Ureter (tissue), 1 donor: Measurements from ENCODE around the gene EXOC2. TPM values are rescaled to one million over a fixed set of nuclear protein-coding genes. Genes with fewer than 3 reads are reported as not detected.
"Not testable (repeated sequence)": the region's sequence is repeated elsewhere in the genome, so short reads cannot be mapped to it uniquely, and the experiment has no call there.

Source experiments
- DNase-seq: peaks from one replicate; pipeline ENCODE4 v3.0.0-alpha.2; 2020; ENCODE audit warnings: low spot score
- total RNA-seq: library from RNA; stranded (reverse); gene quantifications from one replicate; pipeline ENCODE4 v1.2.4, GENCODE V29; 2023
- donor health status: DM: yes; HTN: yes; CAD: no.

Gene EXOC2
- total RNA-seq, 1 donor from 2014 or later: 23.6 TPM

DNA sequence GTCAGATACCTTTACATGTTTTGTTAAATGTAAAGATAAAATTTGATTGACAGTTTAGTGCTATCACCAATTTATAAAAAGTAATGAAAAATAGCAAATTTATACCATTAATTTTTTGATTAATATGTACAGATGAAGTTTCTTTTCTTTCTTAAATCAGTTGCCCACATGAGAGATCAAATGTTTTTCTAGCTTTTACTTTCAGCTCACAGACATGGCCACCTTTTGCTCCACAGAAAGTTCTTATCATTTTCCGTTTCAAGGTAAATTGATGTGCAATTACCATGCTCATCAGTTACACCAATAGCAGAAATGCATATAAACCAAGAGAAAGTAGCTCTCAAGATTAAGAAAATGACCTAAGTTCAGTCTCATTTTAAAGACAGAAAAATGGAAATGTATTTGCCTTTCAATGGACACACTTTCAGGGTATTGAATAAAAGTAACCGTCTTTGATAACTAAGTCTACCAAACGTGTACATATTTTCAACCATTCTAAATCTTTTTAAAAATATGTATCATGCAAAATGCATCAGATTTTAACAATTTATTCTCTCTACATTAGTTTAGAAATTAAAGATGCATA, 16.6 kb upstream of the EXOC2 start:
- no peak for DNase-seq

DNA sequence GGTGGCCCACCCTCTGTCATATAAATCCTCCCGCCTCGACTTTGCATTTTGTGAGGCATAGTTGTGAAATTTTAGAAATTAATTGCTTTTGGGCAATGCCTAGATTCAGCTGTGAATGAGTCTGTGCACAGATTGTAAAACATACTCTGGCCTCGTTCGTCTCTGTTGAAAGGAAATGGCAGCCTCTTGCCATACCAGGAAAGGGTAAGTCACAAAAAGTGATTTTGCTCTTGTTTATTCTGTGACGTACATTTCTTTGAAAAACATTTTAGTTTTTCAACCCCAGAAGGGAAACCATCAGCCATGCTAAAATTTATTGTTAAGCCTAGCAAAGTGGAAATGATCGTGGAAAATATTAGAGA, 15.3 kb upstream of the EXOC2 start:
- DNase-seq: no peak

DNA sequence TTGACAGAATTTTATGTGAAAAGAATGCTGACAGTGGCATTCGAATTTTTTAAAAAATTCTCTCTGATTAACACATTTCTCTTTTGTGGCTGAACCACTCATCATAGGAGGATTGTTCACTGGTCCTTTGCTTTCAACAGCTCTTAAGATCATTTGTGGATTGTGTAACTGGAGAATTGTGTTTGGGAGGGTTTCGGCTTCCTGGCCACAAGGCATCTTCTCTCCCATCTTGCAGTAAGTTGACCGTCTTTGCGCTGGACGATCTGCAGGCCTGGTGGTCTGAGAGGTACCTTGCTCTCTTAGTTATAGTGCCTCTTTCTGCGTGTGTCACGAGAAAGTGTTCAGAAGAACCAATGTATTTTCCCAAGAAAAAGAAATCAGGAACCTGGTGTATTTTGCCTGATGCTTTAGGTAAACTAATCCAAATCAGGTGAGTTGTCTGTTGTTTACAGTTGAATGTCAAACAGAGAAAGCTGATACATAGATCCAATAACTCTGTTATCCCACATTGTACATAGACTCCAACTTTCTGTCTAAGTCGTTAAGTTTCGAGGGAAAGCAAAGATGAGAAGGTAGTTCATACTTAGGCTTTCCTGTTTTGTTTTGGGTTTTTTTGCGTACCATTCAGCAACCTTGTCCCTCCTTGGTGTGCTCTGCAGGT, 14.8 kb upstream of the EXOC2 start:
- no peak for DNase-seq

DNA sequence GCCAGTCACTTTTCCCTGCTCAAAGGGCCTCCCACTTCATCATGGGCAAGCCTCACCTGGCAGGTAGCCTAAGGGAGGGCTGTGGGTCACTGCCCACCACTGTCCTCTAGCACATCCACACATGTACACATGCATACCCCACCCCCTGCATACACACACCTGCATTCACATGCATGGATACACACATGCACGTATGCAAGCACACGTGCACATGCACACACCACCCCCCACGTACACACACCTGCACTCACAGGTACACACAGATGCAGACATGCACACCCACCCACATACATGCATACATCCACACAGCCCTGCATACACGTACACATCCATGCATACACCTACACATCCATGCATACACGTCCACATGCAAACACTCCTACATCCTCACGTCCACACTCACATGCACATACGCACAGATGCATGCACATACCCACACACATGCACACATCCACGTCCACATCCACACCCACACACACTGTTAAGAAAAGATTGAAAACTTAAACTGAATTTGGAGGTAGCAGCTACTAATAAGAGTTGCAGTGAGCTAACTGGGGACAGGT, 14.0 kb upstream of the EXOC2 start:
- DNase-seq: no peak

DNA sequence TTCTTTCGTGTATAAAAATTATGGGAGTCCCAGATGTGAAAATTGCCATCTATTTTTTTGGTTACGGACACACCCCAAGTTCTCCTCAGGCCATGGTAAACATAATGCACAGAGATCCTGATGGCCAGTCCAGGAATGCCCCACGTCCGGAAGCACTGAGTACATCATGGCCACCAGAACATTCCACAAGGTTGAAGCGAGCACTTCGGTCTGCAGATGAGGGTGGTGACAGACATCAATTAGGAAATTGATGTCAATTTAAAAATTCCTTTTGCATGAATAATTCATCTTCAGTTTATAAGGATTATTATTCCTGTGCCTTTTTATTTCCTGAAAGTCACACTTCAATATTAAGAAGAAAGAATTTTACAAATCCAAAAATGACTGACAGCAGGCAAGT, 13.2 kb upstream of the EXOC2 start:
- no peak for DNase-seq

DNA sequence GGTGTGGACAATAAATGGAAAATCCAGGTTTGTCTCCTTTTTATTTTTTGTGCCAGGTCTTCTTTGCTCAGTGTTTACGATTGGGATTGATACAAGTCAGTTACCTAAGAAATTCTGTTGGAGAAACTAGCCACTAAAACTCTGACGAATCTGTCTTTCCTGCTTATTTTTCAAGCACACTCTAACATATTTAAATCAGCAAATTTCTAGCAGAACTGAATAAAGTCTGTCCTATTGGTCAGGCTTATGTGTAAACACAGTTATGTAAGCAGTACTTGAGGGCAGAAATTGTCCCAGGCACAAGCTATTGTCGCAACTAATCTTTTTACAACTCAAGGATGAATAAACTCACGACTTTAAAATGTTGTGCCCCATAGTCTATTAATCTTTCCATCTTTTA, 12.1 kb upstream of the EXOC2 start:
- no peak for DNase-seq

DNA sequence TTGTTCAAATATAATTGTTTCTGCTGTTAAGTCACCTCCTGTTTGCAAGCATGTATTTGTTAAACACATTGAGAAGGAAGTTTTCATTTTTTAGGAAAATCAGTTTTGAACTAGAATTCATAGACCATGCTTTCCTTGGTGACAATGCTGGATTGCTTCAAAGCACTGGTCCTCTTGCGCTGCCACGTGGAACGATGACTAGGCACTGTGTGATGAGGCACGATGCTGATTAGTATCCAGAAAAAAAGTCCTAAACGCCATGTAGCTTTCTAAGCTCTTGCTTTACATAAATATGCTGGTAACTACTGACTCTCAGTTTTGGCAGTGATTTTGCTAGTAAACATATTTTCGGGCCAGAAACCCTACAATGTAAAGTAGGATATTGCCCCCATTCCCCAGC, 11.1 kb upstream of the EXOC2 start:
- no peak for DNase-seq

DNA sequence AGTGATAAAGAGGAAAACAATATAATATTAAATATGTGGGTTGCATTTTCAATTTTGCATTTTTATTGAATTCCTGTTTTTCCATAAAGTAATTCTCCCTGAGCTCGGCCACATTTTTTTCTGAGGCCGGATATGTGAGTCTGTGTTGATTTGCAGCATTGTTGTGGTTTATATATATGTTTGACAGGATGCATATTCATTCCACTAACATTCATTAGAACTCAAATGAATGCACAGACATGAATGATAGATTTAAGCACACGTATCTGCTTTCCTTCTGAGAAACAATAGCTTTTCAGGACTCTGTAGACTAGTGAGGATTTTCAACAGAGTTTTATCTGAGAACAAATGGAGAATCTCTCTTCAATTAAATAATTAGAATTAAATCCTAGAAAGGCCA, 10.6 kb upstream of the EXOC2 start:
- no peak for DNase-seq

DNA sequence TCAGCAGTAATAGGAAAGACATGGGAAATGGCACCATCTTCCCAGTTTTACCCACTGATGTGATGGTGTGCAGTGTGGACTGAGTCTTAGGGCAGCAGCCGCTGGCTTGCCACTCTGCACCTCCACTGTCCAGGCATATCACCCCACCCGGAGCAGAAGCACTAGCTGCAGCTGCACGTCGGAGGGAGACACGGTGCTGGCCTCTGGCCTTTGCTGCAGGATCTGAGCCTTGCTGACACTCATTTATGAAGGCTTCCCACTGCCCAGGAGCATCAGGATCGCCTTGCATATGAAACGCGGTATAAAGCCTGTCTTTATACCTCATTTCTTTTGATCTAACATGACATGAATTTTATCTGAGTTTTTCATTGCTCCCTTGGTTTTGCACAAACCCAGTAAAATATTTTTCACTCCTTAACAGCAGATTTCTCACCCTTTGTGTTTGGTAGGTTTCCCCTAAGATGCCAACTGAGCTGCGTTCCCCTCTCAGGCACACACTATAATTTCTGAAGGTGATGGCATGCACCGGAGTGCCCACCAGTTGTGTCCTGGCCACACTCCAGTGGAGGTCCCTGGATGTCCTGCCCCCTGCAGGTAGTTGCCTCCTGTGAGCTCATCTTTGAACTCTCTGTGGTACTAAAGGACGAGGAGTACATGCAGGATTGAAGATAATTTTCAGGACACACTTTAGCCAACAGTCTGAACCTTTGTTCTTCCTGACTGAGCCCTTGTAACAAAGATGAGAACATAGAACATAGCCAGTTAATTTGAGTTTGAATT, 9.0 kb upstream of the EXOC2 start:
- DNase-seq: no peak

DNA sequence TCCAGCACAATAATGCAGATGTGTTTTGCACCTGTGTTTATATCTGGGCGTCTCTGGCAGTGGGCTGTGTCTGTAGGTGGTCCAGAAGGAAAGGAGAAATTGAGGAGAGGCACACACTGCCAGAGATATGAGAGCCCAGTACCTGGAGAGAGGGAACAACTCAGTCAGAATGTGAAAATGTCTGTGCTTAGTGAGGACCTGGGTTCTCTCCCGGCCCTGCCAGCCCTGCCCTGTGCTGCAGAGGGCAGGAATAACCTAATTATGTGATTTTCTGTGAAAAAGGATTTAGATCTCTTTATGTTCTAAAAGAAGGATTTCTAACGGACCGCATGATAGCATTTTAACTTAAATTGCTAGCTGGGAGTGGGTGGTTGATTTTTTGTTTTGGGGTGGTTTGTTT, 8.3 kb upstream of the EXOC2 start:
- DNase-seq: no peak

DNA sequence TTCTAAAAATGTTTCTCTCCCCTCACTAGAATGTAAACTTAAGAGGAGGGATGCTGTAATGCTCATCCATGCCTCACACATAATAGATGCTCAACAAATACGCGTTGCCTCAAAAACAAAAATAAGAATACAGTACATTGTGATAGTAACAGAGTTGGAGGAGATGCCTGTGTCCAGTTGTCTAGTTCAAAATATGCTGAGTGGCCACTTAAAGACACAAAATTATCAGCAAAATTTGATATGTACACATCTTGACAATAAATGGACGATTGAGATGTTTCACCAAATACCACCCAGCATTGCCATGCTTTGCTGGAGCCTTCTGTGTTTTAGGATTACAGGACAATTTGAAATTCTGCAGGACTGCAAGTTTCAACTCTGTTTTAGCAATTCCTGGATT, 7.6 kb upstream of the EXOC2 start:
- no peak for DNase-seq

DNA sequence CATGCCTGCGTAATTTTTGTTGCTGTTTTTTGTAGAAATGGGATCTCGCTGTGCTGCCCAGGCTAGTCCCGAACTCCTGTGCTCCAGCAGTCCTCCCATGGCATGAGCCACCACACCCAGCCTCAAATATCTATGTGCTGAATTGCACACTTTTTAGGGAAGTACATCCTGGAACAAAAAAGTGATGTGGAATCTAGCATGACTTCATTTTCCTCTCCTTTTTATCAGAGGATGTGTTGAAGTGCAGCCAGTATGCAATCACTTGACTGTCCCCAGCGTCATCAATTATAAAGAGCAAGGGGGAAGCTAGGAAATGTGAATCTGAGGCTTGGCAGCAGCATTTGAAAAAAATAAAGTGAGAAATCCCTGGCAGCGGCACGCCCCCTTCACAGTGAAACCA, 6.4 kb upstream of the EXOC2 start:
- no peak for DNase-seq

DNA sequence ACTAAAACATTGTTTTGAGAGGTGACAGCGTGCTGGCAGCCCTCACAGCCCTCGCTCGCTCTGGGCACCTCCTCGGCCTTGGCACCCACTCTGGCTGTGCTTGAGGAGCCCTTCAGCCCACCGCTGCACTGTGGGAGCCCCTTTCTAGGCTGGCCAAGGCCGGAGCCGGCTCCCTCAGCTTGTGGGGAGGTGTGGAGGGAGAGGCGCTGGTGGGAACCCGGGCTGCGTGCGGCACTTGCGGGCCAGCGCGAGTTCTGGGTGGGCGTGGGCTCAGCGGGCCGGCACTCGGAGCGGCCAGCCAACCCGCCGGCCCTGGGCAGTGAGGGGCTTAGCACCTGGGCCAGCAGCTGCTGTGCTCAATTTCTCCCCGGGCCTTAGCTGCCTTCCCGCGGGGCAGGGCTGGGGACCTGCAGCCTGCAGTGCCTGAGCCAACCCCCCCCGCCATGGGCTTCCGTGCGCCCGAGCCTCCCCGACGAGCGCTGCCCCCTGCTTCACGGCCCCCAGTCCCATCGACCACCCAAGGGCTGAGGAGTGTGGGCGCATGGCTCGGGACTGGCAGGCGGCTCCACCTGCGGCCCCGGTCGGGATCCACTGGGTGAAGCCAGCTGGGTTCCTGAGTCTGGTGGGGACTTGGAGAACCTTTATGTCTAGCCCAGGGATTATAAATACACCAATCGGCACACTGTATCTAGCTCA, 1.6 kb upstream of the EXOC2 start:
- DNase-seq: not testable (repeated sequence)

DNA sequence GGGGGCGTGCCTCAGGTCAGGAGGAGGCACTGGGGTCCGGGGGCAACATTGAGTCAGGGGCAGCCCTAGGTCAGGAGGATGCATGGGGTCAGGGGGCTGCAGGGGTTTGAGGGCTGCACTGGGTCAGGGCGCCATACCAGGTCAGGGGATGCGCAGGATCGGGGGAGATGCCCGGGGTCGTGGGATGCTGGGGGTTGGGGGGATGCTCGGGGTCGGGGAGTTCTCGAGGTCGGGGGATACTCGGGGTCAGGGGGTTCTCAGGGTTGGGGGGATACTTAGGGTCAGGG, 727 bp upstream of the EXOC2 start:
- no peak for DNase-seq

DNA sequence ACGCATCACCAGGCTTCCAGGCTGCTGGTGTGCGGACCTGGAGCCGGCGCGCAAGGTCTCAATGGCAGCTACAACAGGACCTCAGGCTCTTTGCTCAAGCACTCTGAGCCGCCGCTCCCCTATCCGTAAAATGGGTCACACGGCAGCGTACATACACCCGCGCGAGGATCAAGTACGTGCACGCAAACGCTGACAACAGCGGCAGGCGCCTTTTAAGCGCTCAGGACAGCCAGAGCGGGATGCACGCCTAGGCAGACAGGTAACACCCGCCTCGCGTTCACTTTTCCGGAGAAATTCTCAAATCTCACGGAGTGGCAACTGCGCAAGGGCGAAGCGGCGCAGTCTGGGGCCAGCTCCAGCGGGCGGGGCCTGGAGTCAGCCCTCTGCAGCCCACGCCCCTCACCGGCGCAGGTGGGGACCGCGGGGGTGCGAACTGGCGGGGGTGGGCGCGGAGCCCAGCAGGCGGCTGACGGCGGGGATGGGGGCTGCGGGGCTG, 535 bp downstream of the EXOC2 start:
- no peak for DNase-seq

DNA sequence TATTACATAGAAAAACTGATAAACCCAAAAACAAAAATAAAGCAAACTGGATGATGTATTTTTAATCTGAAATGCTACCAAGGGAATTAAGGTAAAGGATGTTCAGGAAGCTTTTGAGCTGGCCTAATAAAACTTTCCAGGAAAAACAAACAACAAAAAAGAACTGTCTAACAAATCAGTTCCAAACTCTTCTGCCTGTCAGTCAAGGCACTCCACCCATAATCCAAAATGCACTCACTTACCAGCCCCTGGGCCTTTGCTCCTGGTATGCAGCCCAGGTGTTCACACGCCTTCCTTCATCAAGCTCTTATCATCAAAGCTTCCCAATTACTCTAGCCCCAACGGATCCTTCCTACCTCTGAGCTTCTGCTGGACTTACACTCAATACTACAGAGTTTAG, 3.7 kb downstream of the EXOC2 start:
- DNase-seq: no peak

DNA sequence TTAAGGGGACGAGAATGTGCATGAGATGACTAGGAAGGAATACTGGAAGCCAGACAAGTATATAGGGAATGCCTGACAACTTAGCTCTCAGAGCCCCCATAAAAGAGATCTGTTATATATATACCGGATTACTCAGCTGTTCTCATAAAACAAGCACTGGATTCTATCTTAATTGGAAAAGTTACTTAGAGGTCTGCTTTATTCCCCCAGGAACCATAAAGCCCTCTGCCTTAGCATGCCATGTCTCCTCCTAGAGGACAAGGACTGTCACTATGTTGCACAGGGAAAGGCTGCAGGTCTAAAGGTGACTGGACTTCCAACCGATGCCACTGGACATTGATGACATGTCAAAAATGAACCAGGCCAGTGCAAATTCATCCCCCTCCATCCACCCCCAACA, 6.4 kb downstream of the EXOC2 start:
- no peak for DNase-seq

DNA sequence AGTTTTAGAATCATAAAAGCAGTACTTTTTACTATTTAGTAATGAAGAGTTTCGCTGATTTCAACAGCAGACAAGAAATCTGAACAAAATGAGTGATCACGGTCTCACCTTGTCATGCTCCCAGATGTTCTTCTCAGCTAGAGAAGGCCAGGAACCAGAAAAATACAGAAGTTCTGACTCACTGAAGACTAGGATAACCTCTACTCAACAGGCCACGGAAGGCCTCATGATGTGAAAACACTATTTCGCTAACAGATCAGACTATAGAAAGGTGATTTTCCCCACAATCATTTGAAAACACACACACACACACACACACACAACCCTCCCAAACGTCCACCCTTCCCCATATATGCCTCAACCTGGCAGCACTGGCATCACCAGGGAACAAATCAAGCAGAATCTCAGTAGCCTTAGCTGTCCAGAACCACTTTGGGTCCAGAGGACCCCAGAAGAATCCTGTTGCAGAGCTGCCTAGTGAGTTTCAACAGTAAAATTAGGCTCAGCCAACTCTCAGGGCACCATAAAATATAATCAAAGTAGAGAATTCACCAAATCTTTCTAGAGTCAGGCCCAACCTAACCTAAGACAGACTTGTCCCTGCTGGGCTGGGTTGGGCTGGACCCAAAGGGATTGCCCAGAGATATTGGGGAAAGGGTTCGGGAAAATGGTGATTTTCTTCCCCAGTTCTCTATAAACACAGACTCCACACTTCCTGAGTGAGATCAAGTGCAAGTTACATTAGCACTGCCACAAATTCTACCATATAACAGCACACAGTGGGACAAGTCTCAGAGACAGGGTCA, 7.9 kb downstream of the EXOC2 start:
- DNase-seq: no peak

DNA sequence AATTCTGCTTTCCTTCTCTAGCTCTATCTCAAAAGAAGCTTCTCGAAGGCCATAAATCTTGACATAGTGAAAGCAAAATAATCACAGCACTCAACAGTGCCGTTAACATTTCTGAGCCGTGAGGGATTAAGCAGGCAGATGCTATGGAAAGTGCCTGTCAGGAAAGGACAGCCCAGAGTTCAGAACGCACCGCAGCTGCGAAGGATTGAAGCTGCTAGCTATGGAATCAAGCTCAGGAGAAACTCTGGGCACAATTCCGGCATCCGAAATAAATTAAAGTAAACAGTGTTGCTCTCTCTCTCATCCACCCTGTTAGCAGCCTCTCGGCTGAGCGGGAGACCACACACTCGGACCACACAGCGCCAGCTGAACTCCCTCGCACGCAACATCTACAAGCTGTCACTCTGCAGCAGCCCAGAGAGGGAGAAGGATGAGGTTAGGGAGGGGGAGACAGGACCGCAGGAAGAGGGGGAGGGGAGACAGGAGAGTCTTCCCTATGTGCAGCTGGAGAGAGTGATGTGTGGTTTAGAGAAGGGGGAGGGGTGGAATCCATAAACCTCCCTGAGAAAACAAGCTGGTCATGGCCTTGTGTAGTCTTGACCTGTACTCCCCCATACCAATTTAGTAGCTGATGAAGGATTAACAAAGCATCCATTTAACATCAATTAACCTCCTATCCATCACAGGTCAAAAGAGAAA, 9.0 kb downstream of the EXOC2 start:
- no peak for DNase-seq

DNA sequence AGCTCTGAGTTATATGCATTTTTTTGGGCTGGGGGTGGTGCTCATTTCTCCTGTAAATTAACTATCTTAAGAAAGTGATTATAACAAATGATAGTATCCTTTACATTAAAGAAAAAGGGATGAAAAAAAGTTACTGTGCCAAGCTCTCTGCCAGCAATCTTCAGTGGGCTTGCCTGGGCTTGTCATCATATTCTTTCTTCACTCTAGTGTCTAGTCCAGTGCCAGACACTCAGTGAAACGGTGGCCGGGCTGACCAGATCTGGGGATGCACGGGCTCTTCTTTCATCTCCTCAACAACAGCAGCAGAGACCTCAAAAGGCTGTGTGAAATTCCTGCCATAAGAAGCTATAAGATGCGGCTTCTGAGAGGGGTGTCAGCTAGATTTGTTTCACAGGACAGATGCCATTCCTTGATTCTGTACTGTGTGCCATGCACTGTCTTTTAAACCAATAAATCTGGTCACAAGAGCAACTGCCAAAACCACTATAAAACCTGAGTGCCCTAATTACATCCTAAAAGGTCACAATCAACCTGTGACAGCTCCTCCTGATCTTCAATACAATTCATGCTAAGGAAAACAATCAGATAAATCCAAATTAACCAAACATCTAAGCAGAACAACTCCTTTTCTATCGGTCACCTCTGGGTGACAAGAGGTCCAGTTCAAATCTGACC, 12.1 kb downstream of the EXOC2 start:
- DNase-seq: no peak
